Left ventricle myocardium inferior (tissue), 1 donor: ENCODE measurements around the gene SAP30L. TPM values are rescaled to one million over a fixed set of nuclear protein-coding genes. Genes with fewer than 3 reads are reported as not detected.

ENCODE experiments used
- DNase-seq: peaks from one replicate; pipeline ENCODE4 v3.0.0-alpha.2; 2020
- H3K27ac ChIP-seq: fragments of 200-600 bp; replicated peaks from 2 replicates; pipeline ENCODE4 v1.8.0; 2021
- H3K27me3 ChIP-seq: fragments of 200-600 bp; 2 replicates; pipeline ENCODE4 v1.8.0; 2021; ENCODE audit warnings: low read depth
- H3K36me3 ChIP-seq: fragments of 200-600 bp; 2 replicates; pipeline ENCODE4 v1.8.0; 2021
- H3K4me1 ChIP-seq: fragments of 200-600 bp; 2 replicates; pipeline ENCODE4 v1.8.0; 2021
- H3K4me3 ChIP-seq: fragments of 200-600 bp; 2 replicates; pipeline ENCODE4 v1.8.0; 2021; ENCODE audit warnings: mild to moderate bottlenecking, moderate library complexity
- H3K9me3 ChIP-seq: fragments of 200-600 bp; replicated peaks from 2 replicates; pipeline ENCODE4 v1.8.0; 2021
- CTCF ChIP-seq: fragments of 200-600 bp; IDR thresholded peaks from 2 replicates; pipeline ENCODE4 v1.8.0; 2021; ENCODE audit warnings: antibody characterized with exemption, mild to moderate bottlenecking, borderline replicate concordance
- intact Hi-C: fragments of 100-400 bp; cut with micrococcal nuclease; formaldehyde crosslinking; loops from one replicate; pipeline ENCODE4 v1.11.0; 2022
- total RNA-seq: library from RNA; stranded (reverse); fragmentation: NEBNext Ultra II Directional; extraction: Animal tissue kit (Norgen Biotek cat#: 25700); gene quantifications from one replicate; pipeline ENCODE4 v1.2.1, GENCODE V29; 2021
- donor health status: DM: no; HTN: yes; CAD: no; lungs with severe emphysema.

SAP30L gene
- total RNA-seq, 1 donor from 2014 or later = 31.3 TPM

GRCh38 chr5:154470137-154470536 is 24.3 kb downstream of the SAP30L start:
- H3K4me3 ChIP-seq = no peak overlapping the region
- no peaks in the 10 kb centered on the region for H3K9me3 ChIP-seq
- DNase-seq = no peak
- no peak for TF ChIP-seq CTCF
- H3K27me3 ChIP-seq = peaks cover 75% of the 10 kb centered on the region
- peak overlapping the region; percentile 88 for H3K27ac ChIP-seq
- no peaks in the 10 kb centered on the region for H3K36me3 ChIP-seq
- intact Hi-C loops = no loop called here
- H3K4me1 ChIP-seq = peaks cover 43% of the 10 kb centered on the region

- no peak for TF ChIP-seq CTCF
- no peaks in the 10 kb centered on the region for H3K36me3 ChIP-seq
- H3K27ac ChIP-seq = peak overlapping the region; percentile 88
- peaks cover 54% of the 10 kb centered on the region for H3K4me1 ChIP-seq
- intact Hi-C loops = no loop called here
- no peak overlapping the region for H3K4me3 ChIP-seq
- DNase-seq = no peak
- H3K9me3 ChIP-seq = no peaks in the 10 kb centered on the region
- H3K27me3 ChIP-seq = peaks cover 86% of the 10 kb centered on the region
These were observed 25.4 kb downstream of the SAP30L start for GRCh38 chr5:154470947-154471870.

GRCh38 chr5:154472871-154473580 is 27.2 kb downstream of the SAP30L start:
- Histone ChIP-seq H3K27ac (peak overlapping the region; percentile 88), H3K9me3 (no peaks in the 10 kb centered on the region), H3K4me1 (peaks cover 72% of the 10 kb centered on the region), H3K27me3 (peaks cover 98% of the 10 kb centered on the region), H3K36me3 (no peaks in the 10 kb centered on the region), H3K4me3 (peak overlapping the region; percentile 75)
- intact Hi-C loops = no loop called here
- no peak for DNase-seq
- no peak for TF ChIP-seq CTCF

- Histone ChIP-seq H3K36me3 (no peaks in the 10 kb centered on the region), H3K4me1 (peaks cover 79% of the 10 kb centered on the region), H3K4me3 (peak overlapping the region; percentile 75), H3K27me3 (peaks cover 98% of the 10 kb centered on the region), H3K27ac (peak overlapping the region; percentile 88), H3K9me3 (no peaks in the 10 kb centered on the region)
- no peak for TF ChIP-seq CTCF
- intact Hi-C loops = no loop called here
- no peak for DNase-seq
These were observed 27.9 kb downstream of the SAP30L start for GRCh38 chr5:154473581-154474283.
